ENCODE results near the gene CYP17A1. TPM values are rescaled to one million over a fixed set of nuclear protein-coding genes. Genes with fewer than 3 reads are reported as not detected.
"Not testable (repeated sequence)": the region's sequence is repeated elsewhere in the genome, so short reads cannot be mapped to it uniquely, and the experiment has no call there.

Gene CYP17A1
- total RNA-seq, 1 donor from 2014 or later: 0.14 TPM

- no peak for TF ChIP-seq CTCF (conservative IDR thresholded peaks at IDR 0.05)
Measured at GRCh38 chr10:102856758-102857424, 19.7 kb upstream of the CYP17A1 start.

GRCh38 chr10:102855731-102856436 is 18.7 kb upstream of the CYP17A1 start:
- H3K27me3 Mint-ChIP-seq; H3K9me3 Mint-ChIP-seq; H3K36me3 Mint-ChIP-seq; DNase-seq (ENCODE audit: extremely low spot score, unreplicated experiment): not testable (repeated sequence)
- Mint-ChIP-seq H3K4me1 (ENCODE audit: unreplicated experiment) (peaks cover 20% of the 10 kb centered on the region), H3K27ac (peak overlapping the region; percentile 27), H3K4me3 (peak overlapping the region; percentile 80)

More at GRCh38 chr10:102856758-102857424, 19.7 kb upstream of the CYP17A1 start:
- no peak for DNase-seq (ENCODE audit: extremely low spot score, unreplicated experiment)
- no peaks in the 10 kb centered on the region for H3K27me3 Mint-ChIP-seq
- no peaks in the 10 kb centered on the region for H3K36me3 Mint-ChIP-seq
- peak overlapping the region; percentile 27 for H3K27ac Mint-ChIP-seq
- no peaks in the 10 kb centered on the region for H3K9me3 Mint-ChIP-seq
- H3K4me3 Mint-ChIP-seq: peak overlapping the region; percentile 30
- H3K4me1 Mint-ChIP-seq (ENCODE audit: unreplicated experiment): peaks cover 20% of the 10 kb centered on the region

- H3K4me1 Mint-ChIP-seq (ENCODE audit: unreplicated experiment): peaks cover 20% of the 10 kb centered on the region
- not testable (repeated sequence) for H3K27me3 Mint-ChIP-seq; H3K27ac Mint-ChIP-seq; H3K36me3 Mint-ChIP-seq; H3K9me3 Mint-ChIP-seq; H3K4me3 Mint-ChIP-seq; DNase-seq (ENCODE audit: extremely low spot score, unreplicated experiment)
Measured at GRCh38 chr10:102853237-102853636, 16.0 kb upstream of the CYP17A1 start.

GRCh38 chr10:102850025-102850518 is 12.9 kb upstream of the CYP17A1 start:
- no peaks in the 10 kb centered on the region for H3K27me3 Mint-ChIP-seq
- H3K4me1 Mint-ChIP-seq (ENCODE audit: unreplicated experiment): peaks cover 9% of the 10 kb centered on the region
- H3K36me3 Mint-ChIP-seq: no peaks in the 10 kb centered on the region
- no peaks in the 10 kb centered on the region for H3K9me3 Mint-ChIP-seq
- H3K4me3 Mint-ChIP-seq: no peak overlapping the region
- no peak overlapping the region for H3K27ac Mint-ChIP-seq
- no peak for DNase-seq (ENCODE audit: extremely low spot score, unreplicated experiment)
- no peak for TF ChIP-seq CTCF (conservative IDR thresholded peaks at IDR 0.05)

GRCh38 chr10:102845352-102845902 is 8.2 kb upstream of the CYP17A1 start:
- Mint-ChIP-seq H3K27ac (no peak overlapping the region), H3K27me3 (peaks cover 16% of the 10 kb centered on the region), H3K4me3 (no peak overlapping the region), H3K4me1 (ENCODE audit: unreplicated experiment) (no peaks in the 10 kb centered on the region), H3K36me3 (no peaks in the 10 kb centered on the region), H3K9me3 (peaks cover 9% of the 10 kb centered on the region)
- DNase-seq (ENCODE audit: extremely low spot score, unreplicated experiment): no peak
- TF ChIP-seq CTCF (conservative IDR thresholded peaks at IDR 0.05): no peak

DNA sequence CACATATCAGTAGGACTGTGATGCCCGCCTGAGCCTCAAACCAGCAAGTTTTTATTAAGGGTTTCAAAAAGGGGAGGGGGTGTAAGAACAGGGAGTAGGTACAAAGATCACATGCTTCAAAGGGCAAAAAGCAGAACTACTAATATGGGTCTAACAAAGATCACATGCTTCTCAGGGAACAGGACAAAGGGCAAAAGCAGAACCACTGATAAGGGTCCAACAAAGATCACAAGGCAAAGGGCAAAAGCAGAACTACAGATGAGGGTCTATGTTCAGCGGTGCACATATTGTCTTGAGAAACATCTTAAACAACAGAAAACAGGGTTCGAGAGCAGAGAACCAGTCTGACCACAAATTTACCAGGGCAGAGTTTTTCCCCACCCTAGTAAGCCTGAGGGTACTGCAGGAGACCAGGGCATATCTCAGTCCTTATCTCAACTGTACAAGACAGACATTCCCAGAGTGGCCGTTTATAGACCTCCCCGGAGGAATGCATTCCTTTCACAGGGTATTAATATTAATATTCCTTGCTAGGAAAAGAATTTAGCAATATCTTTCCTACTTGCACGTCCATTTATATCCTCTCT is 7.1 kb upstream of the CYP17A1 start:
- not testable (repeated sequence) for H3K36me3 Mint-ChIP-seq, H3K4me3 Mint-ChIP-seq

GRCh38 chr10:102843139-102843538 is 5.9 kb upstream of the CYP17A1 start:
- H3K4me1 Mint-ChIP-seq (ENCODE audit: unreplicated experiment); DNase-seq (ENCODE audit: extremely low spot score, unreplicated experiment); H3K36me3 Mint-ChIP-seq; H3K27ac Mint-ChIP-seq; H3K4me3 Mint-ChIP-seq: not testable (repeated sequence)
- H3K27me3 Mint-ChIP-seq: peaks cover 22% of the 10 kb centered on the region
- peaks cover 12% of the 10 kb centered on the region for H3K9me3 Mint-ChIP-seq

More for the DNA sequence above, 7.1 kb upstream of the CYP17A1 start:
- peaks cover 22% of the 10 kb centered on the region for H3K27me3 Mint-ChIP-seq
- H3K9me3 Mint-ChIP-seq; H3K4me1 Mint-ChIP-seq (ENCODE audit: unreplicated experiment); DNase-seq (ENCODE audit: extremely low spot score, unreplicated experiment); H3K27ac Mint-ChIP-seq: not testable (repeated sequence)

Measured in type B pancreatic cell (in vitro differentiated cells).